ENCODE measurements around the gene DTD1.

GRCh38 chr20:18567739-18568091 lies 20.1 kb upstream of the DTD1 start:
- TF ChIP-seq GATA2 (IDR thresholded peaks at IDR 0.05; ENCODE audit: low read depth, low read length) (no peak), GATA3 (IDR thresholded peaks at IDR 0.05; ENCODE audit: low read depth, low read length) (no peak)
